ENCODE data around the gene GALR3.

DNA sequence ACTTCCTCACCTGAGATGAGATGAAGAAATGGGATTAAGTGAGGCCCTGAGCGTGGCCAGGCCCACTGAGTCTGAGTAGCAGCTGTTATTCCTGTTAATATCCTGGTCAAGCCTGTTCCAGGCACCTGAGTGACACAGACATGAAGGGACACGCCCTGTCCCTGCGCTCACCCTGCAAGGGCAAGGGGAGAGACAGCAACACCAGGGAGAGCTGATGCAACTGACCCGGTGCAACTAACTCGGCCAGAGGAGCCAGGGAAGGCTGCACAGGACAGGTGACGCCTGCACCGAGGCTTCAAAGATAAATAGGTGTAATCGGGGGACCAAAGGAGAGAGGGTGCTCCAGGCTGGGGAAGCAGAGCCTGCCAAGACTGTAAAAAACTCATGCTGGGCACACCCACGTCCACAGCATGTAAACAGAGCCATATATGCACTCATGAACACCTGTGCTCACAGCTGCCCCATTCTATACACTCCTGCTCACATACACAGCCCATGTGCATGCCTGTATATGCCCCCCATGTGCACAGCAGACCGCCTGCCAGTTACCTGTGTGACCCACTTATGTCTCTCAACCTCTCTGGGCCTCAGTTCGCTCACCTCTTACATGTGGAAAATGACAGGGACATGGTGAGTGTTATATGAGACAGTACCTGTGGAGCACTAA is 38.2 kb upstream of the GALR3 start:
- TF ChIP-seq EZH2 (IDR thresholded peaks at IDR 0.05; ENCODE audit: low read depth), result no peak
- TF ChIP-seq, protein P1, sequence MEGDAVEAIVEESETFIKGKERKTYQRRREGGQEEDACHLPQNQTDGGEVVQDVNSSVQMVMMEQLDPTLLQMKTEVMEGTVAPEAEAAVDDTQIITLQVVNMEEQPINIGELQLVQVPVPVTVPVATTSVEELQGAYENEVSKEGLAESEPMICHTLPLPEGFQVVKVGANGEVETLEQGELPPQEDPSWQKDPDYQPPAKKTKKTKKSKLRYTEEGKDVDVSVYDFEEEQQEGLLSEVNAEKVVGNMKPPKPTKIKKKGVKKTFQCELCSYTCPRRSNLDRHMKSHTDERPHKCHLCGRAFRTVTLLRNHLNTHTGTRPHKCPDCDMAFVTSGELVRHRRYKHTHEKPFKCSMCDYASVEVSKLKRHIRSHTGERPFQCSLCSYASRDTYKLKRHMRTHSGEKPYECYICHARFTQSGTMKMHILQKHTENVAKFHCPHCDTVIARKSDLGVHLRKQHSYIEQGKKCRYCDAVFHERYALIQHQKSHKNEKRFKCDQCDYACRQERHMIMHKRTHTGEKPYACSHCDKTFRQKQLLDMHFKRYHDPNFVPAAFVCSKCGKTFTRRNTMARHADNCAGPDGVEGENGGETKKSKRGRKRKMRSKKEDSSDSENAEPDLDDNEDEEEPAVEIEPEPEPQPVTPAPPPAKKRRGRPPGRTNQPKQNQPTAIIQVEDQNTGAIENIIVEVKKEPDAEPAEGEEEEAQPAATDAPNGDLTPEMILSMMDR (conservative IDR thresholded peaks at IDR 0.05), result no peak
